EH (cell line): ENCODE data around the gene RPS27.
"Not testable (repeated sequence)": the region's sequence is repeated elsewhere in the genome, so short reads cannot be mapped to it uniquely, and the experiment has no call there.

ENCODE experiments used
- DNase-seq: peaks from one replicate; pipeline ENCODE4 v3.0.0-alpha.2; 2015; ENCODE audit warnings: low read depth

The RPS27 gene

DNA sequence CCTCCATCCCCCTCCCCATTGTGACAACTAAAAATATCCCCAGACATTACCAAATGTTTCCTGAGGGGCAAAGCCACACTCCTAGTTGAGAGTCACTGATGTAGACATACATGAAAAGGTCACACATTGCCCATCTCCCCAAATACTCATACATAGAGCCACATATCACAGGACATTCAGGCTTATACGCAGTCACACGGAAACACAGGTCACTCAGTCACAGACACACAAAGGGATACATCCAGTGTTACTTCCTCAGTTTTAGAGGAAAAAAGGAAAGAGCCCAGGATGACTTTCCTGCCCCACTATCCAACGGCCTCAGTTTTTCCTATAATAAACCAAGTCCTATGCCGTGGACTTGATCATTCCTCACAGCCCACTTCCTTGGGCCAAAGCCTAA, 29.1 kb upstream of the RPS27 start:
- no peak for DNase-seq

GRCh38 chr1:153962088-153963029, 28.2 kb upstream of the RPS27 start:
- DNase-seq, result peak; percentile 84

- peak; percentile 96 for DNase-seq
Observed at GRCh38 chr1:153963030-153963849, 27.3 kb upstream of the RPS27 start, which contains the start of gene SLC39A1. SLC39A1 (minus strand) TSS chr1:153963537; CDS start chr1:153962715, 822 bp downstream.

GRCh38 chr1:153963850-153964331, 26.7 kb upstream of the RPS27 start:
- DNase-seq, result peak; percentile 54

- DNase-seq, result peak; percentile 97
Observed at GRCh38 chr1:153967107-153967999, 23.2 kb upstream of the RPS27 start, which contains the start of gene CREB3L4. CREB3L4 (plus strand) TSS chr1:153967902; CDS start chr1:153968526, 624 bp downstream.

DNA sequence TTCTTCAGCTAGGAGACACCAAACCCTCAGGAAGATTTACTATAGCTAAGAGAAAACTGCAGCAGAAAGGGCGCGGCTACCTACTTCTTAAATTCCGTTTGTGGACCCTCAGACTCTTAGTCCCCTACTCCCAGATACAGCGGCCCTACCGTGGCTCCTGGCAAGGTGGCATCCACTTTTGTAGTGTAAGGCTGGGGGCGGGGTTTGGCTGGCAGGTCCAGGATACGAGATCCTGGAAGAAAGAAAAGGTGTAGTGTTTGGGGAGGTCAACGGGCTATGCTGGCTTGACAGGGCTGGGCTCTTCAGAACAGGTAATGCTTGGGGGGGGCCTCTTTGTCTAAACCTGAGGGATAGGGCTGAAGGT, 22.6 kb upstream of the RPS27 start:
- DNase-seq, result no peak

GRCh38 chr1:153968408-153968807, 22.2 kb upstream of the RPS27 start:
- no peak for DNase-seq

DNA sequence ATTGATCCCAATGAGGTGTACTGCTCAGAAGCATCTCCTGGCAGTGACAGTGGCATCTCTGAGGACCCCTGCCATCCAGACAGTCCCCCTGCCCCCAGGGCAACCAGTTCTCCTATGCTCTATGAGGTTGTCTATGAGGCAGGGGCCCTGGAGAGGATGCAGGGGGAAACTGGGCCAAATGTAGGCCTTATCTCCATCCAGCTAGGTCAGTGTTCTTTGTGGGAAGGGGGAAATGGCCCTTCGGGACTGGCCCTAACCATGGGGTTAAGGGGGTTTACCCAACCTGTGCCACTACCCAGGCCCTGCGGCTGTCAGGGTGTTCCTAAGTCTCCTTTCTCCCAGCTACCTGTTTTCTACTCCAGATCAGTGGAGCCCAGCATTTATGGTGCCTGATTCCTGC, 21.6 kb upstream of the RPS27 start:
- no peak for DNase-seq

- DNase-seq, result no peak
Observed at GRCh38 chr1:153970346-153970745, 20.2 kb upstream of the RPS27 start.

DNA sequence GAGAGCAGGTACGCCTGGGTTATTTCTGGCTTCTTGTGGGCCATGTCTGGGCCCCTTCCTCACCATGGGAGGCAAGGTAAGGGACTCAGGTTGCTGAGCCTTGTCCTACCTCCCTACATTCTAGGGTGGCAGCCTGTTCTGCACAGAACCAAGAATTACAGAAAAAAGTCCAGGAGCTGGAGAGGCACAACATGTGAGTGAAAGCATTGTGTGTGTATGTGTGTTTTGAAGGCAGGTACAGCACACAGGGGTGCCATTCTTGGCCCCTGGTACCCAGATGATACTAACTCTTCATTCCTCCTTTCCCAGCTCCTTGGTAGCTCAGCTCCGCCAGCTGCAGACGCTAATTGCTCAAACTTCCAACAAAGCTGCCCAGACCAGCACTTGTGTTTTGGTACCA, 17.5 kb upstream of the RPS27 start:
- DNase-seq, result no peak

- no peak for DNase-seq
Observed at GRCh38 chr1:153973525-153973924, 17.0 kb upstream of the RPS27 start.

- no peak for DNase-seq
Observed at GRCh38 chr1:153976819-153977249, 13.7 kb upstream of the RPS27 start.

GRCh38 chr1:153977250-153978240, 13.0 kb upstream of the RPS27 start, which contains the start of gene JTB:
JTB (minus strand) TSS chr1:153977674; CDS start chr1:153977252, 422 bp downstream.
- DNase-seq, result peak; percentile 86

GRCh38 chr1:153978274-153978909, 12.2 kb upstream of the RPS27 start:
- peak; percentile 15 for DNase-seq

DNA sequence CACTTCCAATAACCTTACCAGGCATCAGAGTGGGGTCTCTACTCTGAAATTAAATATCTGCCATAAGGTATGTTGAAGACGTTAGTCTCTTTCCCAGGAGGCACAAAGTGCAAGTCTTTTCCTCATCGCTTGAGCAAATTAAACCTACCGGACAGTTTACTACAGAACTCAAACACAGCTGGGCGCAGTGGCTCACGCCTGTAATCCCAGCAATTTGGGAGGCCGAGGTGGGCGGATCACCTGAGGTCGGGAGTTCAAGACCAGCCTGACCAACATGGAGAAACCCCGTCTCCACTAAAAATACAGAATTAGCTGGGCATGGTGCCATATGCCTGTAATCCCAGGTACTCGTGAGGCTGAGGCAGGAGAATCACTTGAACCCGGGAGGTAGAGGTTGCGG, 11.5 kb upstream of the RPS27 start:
- DNase-seq, result not testable (repeated sequence)

DNA sequence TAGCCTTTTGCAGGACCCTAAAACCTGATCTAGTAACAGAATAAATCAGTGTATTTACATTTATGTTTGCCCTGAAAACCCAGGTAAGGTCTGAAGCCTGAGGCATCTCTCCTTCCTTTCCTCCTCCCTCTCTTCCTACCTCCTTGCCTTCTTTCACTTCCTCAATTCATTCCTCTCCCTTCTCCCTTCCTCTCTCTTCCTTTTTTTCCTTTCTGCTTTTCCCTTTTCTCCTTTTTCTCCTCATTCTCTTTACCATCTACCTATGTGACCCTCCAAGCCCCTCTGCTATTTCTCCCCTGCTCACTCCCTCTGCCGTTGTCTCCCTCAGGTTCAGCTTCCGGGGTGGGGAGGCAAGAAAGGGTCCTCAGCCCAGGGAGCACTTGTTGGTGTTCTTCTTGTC, 8.8 kb upstream of the RPS27 start:
- DNase-seq, result not testable (repeated sequence)

DNA sequence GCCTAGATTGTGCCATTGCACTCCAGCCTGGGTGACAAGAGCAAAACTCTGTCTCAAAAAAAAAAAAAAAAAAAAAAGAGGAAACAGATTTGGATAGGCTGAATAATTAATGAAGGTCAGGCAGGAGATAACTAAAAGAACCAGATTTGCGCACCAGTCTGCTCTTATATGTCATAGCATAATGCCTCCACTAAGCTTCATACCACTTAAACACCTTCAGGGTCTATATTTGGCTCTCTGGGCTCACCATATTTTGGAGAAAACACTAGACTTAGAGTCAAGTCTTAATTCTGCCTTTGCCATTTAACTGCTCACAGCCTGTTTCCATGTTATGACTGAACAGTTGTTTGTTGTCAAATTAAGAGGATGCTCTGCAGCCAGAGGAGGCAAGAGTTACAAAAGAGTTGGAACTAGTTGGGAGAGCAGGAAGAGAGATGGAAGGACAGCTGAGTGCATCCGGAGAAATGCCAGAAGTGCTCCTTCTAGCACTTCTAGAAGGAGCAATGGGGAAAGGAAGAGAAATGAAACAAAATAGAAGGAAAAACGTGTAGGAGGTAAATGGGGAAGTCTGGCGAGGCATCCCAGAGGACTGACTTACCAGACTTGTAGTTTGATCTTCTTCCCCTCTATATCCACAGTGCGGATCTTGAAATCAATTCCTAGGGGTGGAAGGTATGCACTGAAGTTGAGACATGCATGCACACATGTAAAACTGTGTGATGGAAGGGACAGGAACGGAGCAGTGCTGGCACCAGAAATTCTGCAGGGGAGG, 6.3 kb upstream of the RPS27 start:
- no peak for DNase-seq

GRCh38 chr1:153985341-153985912, 5.1 kb upstream of the RPS27 start:
- peak; percentile 81 for DNase-seq
